AG10803 (cell line): ENCODE data around the gene TCEAL8.
A peak's percentile ranks its signal among the peaks of the same experiment; 100 is the strongest.

ENCODE experiments used
- DNase-seq: peaks from one replicate; pipeline ENCODE4 v3.0.0; 2010; ENCODE audit warnings: low read depth
- H3K4me3 ChIP-seq: 2 replicates; pipeline ENCODE4 v1.5.1; 2011; ENCODE audit warnings: mild to moderate bottlenecking, low read length, control low read depth
- TF ChIP-seq, protein P1 (sequence below): conservative IDR thresholded peaks from 2 replicates; pipeline ENCODE4 v1.5.1; 2011; ENCODE audit warnings: mild to moderate bottlenecking, low read length, control low read depth, inconsistent platforms

Gene TCEAL8

DNA sequence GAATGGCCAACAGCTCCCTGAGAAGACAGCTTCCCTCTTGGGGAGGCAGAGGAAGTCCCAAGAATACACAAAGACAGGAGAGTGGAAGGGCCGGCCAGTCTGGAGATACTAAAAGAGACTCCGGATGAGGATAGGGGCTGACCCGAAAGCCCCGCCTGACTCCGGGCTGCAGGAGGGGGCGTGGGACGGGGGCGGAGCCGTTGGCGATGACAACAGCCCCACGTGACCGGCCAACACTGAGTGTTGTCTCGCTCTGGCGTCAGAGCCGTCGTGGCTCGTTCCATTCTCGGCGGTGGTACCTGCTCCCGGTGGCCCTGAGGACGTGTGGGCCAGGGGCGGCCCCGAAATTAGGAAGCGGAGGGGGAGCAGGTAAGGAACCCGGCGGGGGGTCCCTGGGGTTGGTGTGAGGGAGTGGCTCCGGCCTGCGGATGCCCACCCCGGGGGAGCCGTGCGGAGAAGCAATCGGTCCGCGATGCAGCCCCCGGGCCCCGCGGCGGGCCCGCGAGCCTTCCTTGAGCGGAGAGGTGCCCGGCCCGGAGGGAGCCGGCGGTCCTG, 40.0 kb downstream of the TCEAL8 start, which contains the start of gene BEX4:
TSS of gene BEX4 (plus strand) at position 239 of the 555 bp plus-strand sequence. CDS start 1,046 bp downstream, outside the sequence.
- peak; percentile 56 for DNase-seq
- TF ChIP-seq, protein P1, sequence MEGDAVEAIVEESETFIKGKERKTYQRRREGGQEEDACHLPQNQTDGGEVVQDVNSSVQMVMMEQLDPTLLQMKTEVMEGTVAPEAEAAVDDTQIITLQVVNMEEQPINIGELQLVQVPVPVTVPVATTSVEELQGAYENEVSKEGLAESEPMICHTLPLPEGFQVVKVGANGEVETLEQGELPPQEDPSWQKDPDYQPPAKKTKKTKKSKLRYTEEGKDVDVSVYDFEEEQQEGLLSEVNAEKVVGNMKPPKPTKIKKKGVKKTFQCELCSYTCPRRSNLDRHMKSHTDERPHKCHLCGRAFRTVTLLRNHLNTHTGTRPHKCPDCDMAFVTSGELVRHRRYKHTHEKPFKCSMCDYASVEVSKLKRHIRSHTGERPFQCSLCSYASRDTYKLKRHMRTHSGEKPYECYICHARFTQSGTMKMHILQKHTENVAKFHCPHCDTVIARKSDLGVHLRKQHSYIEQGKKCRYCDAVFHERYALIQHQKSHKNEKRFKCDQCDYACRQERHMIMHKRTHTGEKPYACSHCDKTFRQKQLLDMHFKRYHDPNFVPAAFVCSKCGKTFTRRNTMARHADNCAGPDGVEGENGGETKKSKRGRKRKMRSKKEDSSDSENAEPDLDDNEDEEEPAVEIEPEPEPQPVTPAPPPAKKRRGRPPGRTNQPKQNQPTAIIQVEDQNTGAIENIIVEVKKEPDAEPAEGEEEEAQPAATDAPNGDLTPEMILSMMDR = no peak
- peak within 1 kb of the TSS; percentile 63 for H3K4me3 ChIP-seq

DNA sequence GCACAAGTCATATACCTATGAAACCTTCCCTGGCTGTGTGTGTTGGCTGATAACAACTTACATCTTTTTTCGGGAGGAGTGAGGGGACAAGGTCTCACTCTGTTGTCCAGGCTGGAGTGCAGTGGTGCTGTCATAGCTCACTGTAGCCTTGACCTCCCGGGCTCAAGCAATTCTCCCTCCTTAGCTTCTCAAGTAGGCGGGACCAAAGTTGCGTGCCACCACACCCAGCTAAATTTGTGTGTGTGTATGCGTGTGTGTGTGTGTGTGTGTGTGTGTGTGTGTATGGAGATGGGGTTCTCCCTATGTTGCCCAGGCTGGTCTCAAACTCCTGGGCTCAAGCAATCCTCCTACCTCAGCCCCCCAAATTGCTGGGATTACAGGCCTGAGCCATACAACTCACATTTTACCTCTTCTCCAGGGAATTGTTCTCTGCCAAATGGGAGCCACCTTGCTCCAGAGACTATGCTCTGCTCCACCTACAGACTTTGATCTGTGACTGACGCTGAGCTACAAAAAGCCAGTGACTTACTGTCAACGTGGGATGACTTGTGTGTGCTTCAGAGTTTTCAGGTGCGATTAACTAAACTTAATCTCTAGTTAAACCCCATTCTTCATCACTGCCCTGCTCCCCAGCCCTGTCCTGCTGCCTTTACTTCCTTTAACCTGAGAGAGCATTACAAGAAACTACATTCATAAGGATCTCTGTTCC, 42.1 kb downstream of the TCEAL8 start:
- DNase-seq = no peak
- TF ChIP-seq, protein P1 = no peak
- H3K4me3 ChIP-seq = no peak overlapping the region

DNA sequence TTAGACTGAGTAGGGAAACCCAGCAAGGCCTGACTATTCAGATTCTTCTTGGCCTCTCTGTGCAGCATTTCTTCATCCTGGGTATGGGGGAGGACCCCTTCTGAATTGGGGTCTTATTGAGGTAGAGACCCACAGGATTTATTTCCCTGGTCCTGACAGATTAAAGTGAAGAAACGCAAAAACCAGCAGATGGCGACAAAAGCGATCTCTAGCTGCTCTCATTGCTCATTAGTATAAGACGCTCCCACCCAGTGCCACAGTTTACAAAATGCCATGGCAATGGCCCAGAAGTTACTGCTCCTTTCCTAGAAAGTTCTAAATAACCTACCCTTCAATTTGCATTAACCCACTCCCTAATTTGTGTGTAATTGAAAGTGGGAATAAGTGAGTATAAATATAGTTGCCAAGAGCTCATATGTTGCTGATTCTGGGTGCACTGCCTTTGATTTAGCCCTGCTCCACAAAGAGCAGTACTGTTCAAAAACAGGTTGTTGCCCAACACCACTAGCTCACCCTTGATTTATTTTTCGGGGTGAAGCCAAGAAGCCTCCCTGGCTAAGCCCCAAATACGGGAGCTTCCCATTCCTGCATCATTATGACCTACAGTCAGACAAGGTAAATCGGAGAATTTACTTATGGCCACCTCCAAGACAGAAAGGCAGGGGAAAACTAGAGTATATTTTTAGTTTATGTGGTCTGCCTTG, 43.8 kb downstream of the TCEAL8 start:
- peak; percentile 40 for DNase-seq
- TF ChIP-seq, protein P1 = peak; percentile 56
- no peak overlapping the region for H3K4me3 ChIP-seq

DNA sequence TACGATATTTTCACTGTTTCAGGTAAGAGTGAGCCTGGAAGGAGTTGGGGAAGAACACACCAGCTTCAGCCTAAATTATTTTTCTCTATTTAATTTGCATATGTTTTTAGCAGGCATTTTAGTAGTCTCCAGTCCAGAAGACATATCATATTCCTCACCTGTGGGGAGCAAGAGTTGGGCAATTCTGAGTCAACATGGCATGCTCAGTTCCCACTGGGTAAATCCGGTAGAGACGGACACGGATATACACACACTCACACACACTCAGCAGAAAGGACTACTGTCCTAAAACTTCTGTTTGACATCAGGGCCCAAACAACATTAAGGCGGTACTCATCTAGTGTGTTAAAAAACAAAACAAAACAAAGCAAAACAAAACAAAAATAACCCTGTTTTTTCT, 44.9 kb downstream of the TCEAL8 start:
- TF ChIP-seq, protein P1 = no peak
- H3K4me3 ChIP-seq = no peak overlapping the region
- DNase-seq = no peak
